GM12878 (cell line): ENCODE measurements around the gene MAST4. TPM values are rescaled to one million over a fixed set of nuclear protein-coding genes. Genes with fewer than 3 reads are reported as not detected.

ENCODE experiments used
- ATAC-seq: fragments of 200-7000 bp; cut with Tn5 transposase; 3 replicates; pipeline ENCODE4 v1.9.1; 2020; ENCODE audit warnings: mild to moderate bottlenecking, moderate library complexity
- BruUV-seq: library from RNA; stranded (reverse); fragments of 400-500 nt; replicated peaks from 2 replicates; lab custom pipeline; 2021; lab: Mats Ljungman, UMichigan
- CTCF ChIA-PET: fragments of 300-600 bp; sonication (Branson Sonifier 250); formaldehyde crosslinking; extraction: SDS; loops from one replicate; lab custom pipeline; 2021; ENCODE audit warnings: inconsistent platforms; lab: Yijun Ruan, JAX
- POLR2A ChIA-PET: fragments of 350-600 bp; formaldehyde crosslinking; extraction: SDS; loops from one replicate; lab custom pipeline; 2021; ENCODE audit warnings: inconsistent platforms; lab: Charles Lee
- RAD21 ChIA-PET: fragments of 300-600 bp; sonication (Branson Sonifier 250); formaldehyde crosslinking; loops from one replicate; lab custom pipeline; 2023; ENCODE audit warnings: antibody characterized with exemption; ENCODE audit not compliant: unreplicated experiment; lab: Charles Lee
- SMC1A ChIA-PET: fragments of 300-600 bp; sonication (Branson Sonifier 250); formaldehyde crosslinking; loops from one replicate; lab custom pipeline; 2023; ENCODE audit not compliant: unreplicated experiment, uncharacterized antibody; lab: Charles Lee
- DNase-seq: peaks from one replicate; pipeline ENCODE4 v3.0.0-alpha.2; 2011; ENCODE audit warnings: low read depth, low spot score
- FAIRE-seq: peaks from 3 replicates; lab custom pipeline; 2011; peaks lifted over from hg19 to GRCh38; lab: Jason Lieb, UNC
- H2AFZ ChIP-seq: 2 replicates; pipeline ENCODE4 v1.6.0; 2011; ENCODE audit warnings: low read depth, low read length, control low read depth; ENCODE audit not compliant: control insufficient read depth
- H3K27ac ChIP-seq: 2 replicates; pipeline ENCODE4 v1.5.1; 2011; ENCODE audit warnings: control low read depth; ENCODE audit not compliant: control insufficient read depth, insufficient read depth
- H3K27me3 ChIP-seq, 2 experiments: replicated peaks in 1 of 2; 2 replicates each; pipeline versions ENCODE4 v1.6.0 to v1.6.1; 2011; ENCODE audit warnings: low read length in 1 of 2; ENCODE audit not compliant: control insufficient read depth in 2 of 2, insufficient read depth in 2 of 2
- H3K36me3 ChIP-seq, 2 experiments: 2 replicates each; pipeline ENCODE4 v1.5.1; 2011; ENCODE audit warnings: low read length in 1 of 2; ENCODE audit not compliant: control insufficient read depth in 2 of 2, insufficient read depth in 2 of 2
- H3K4me1 ChIP-seq: 2 replicates; pipeline ENCODE4 v1.6.1; 2011; ENCODE audit warnings: mild to moderate bottlenecking, low read length, moderate library complexity, mixed read lengths; ENCODE audit not compliant: control insufficient read depth, insufficient read depth
- H3K4me2 ChIP-seq: 2 replicates; pipeline ENCODE4 v1.6.0; 2011; ENCODE audit warnings: control low read depth; ENCODE audit not compliant: control insufficient read depth, insufficient read depth
- H3K4me3 ChIP-seq: fragments of 200-600 bp; sonication (generic); 2 replicates; pipeline ENCODE4 v1.5.1; 2016
- H3K79me2 ChIP-seq: 2 replicates; pipeline ENCODE4 v1.6.0; 2011; ENCODE audit warnings: low read length; ENCODE audit not compliant: control insufficient read depth, insufficient read depth
- H3K9ac ChIP-seq: 2 replicates; pipeline ENCODE4 v1.8.0; 2011; ENCODE audit warnings: low read length, control low read depth, mixed read lengths; ENCODE audit not compliant: control insufficient read depth, insufficient read depth
- H3K9me3 ChIP-seq: replicated peaks from 3 replicates; pipeline ENCODE4 v1.5.1; 2011; ENCODE audit warnings: mild to moderate bottlenecking, low read length; ENCODE audit not compliant: control insufficient read depth, insufficient read depth
- H4K20me1 ChIP-seq: 2 replicates; pipeline ENCODE4 v1.6.0; 2011; ENCODE audit not compliant: control insufficient read depth, insufficient read depth
- IKZF2 ChIP-seq, 2 experiments: fragments of 450-650 bp; IDR thresholded peaks; 2 replicates each; pipeline ENCODE4 v1.6.1; 2017; ENCODE audit warnings: mild to moderate bottlenecking in 2 of 2, moderate library complexity in 2 of 2
- NFXL1 ChIP-seq: fragments of 450-650 bp; IDR thresholded peaks from 2 replicates; pipeline ENCODE4 v1.6.1; 2017; ENCODE audit warnings: antibody characterized with exemption, mild to moderate bottlenecking, borderline replicate concordance
- PML ChIP-seq: IDR thresholded peaks from 2 replicates; pipeline ENCODE4 v1.6.1; 2012; ENCODE audit warnings: low read length, inconsistent platforms
- POLR2A ChIP-seq: IDR thresholded peaks from 2 replicates; pipeline ENCODE4 v1.6.1; 2011; ENCODE audit warnings: low read depth, mild to moderate bottlenecking, low read length
- RAD21 ChIP-seq: IDR thresholded peaks from 2 replicates; pipeline ENCODE4 v1.6.1; 2011; ENCODE audit warnings: mild to moderate bottlenecking, low read depth, low read length, moderate library complexity; ENCODE audit not compliant: insufficient read depth
- RB1 ChIP-seq: fragments of 450-650 bp; formaldehyde crosslinking; IDR thresholded peaks from 2 replicates; pipeline ENCODE4 v1.6.1; 2017; ENCODE audit warnings: mild to moderate bottlenecking, borderline replicate concordance
- SREBF1 ChIP-seq: IDR thresholded peaks from 2 replicates; pipeline ENCODE4 v1.6.1; 2012; ENCODE audit warnings: mild to moderate bottlenecking, low read length
- SUZ12 ChIP-seq: fragments of 200-600 bp; sonication (generic); IDR thresholded peaks from one replicate; pipeline ENCODE4 v1.6.1; 2018; ENCODE audit warnings: antibody characterized with exemption, mild to moderate bottlenecking; ENCODE audit not compliant: unreplicated experiment
- TBL1XR1 ChIP-seq: IDR thresholded peaks from 2 replicates; pipeline ENCODE4 v1.6.1; 2012; ENCODE audit warnings: low read depth, low read length, improper control_type of control experiment
- TCF3 ChIP-seq: IDR thresholded peaks from 2 replicates; pipeline ENCODE4 v1.6.1; 2012; ENCODE audit warnings: low read depth, mild to moderate bottlenecking, low read length, borderline replicate concordance; ENCODE audit not compliant: insufficient read depth
- ZNF24 ChIP-seq: fragments of 450-650 bp; IDR thresholded peaks from 2 replicates; pipeline ENCODE4 v1.6.1; 2017; ENCODE audit warnings: antibody characterized with exemption, mild to moderate bottlenecking
- WGBS: methylation state at CpG from one replicate; pipeline ENCODE4 v1.1.6; 2016; ENCODE audit warnings: low lambda C conversion rate; ENCODE audit not compliant: insufficient replicate concordance, insufficient coverage; ENCODE audit errors: missing lambda C conversion rate; 5-methylcytosine and 5-hydroxymethylcytosine counted together
- in situ Hi-C: fragments of 300-500 bp; cut with MboI; formaldehyde crosslinking; loops from 9 replicates; pipeline ENCODE4 v1.14.3; 2018; ENCODE audit warnings: mixed read lengths
- intact Hi-C: fragments of 100-400 bp; cut with micrococcal nuclease; formaldehyde crosslinking; loops from one replicate; pipeline ENCODE4 v1.14.2; 2022; ENCODE audit not compliant: unreplicated experiment
- polyA plus RNA-seq, 11 experiments: library from polyadenylated mRNA; depleted of rRNA in 4 of 11; unstranded in 6 of 11; stranded (reverse) in 5 of 11; fragments of >200 nt; fragmentation: Nextera tagmentation in 4 of 11; fragmentation: Illumina TruSeq in 1 of 11; extraction: Ambion mirVana in 4 of 11; extraction: Trizol in 1 of 11; gene quantifications; 1 replicate in 1 of 11; 2 replicates in 10 of 11; pipeline versions ENCODE4 v1.2.1 to v1.2.3, GENCODE V29; 2011 to 2016; ENCODE audit warnings: inconsistent platforms in 2 of 11, missing spikeins in 2 of 11, low read depth in 1 of 11
- total RNA-seq, 4 experiments: library from RNA; depleted of rRNA in 3 of 4; stranded (reverse); fragments of >200 nt in 3 of 4; fragmentation: Illumina TruSeq in 1 of 4; extraction: Trizol in 1 of 4; gene quantifications; 2 replicates each; pipeline versions ENCODE4 v1.2.1 to v1.2.3, GENCODE V29; 2013 to 2021
- TF ChIP-seq, protein P1 (sequence below): fragments of 450-650 bp; IDR thresholded peaks from 2 replicates; pipeline ENCODE4 v1.6.1; 2017; ENCODE audit warnings: mild to moderate bottlenecking, low read depth, inconsistent platforms; ENCODE audit not compliant: poor library complexity, severe bottlenecking

MAST4 gene
- total and polyA plus RNA-seq, 10 of the 15 experiments (the other 5 are each of a cell fraction or from before 2014, with no cell fraction given), result 0.02 to 1.6 (median 0.29) TPM; not detected in 1

GRCh38 chr5:66789434-66789833 lies 193.2 kb downstream of the MAST4 start:
- Histone ChIP-seq H3K4me3 (no peak overlapping the region), H3K36me3 (no peaks in the 10 kb centered on the region), H3K4me1 (no peaks in the 10 kb centered on the region), H4K20me1 (no peaks in the 10 kb centered on the region), H2AFZ (no peak overlapping the region), H3K9me3 (no peaks in the 10 kb centered on the region), H3K27me3 (no peaks in the 10 kb centered on the region), H3K4me2 (no peak overlapping the region), H3K79me2 (no peaks in the 10 kb centered on the region), H3K27ac (no peak overlapping the region), H3K9ac (no peak overlapping the region)
- ChIA-PET SMC1A (no interaction called here), POLR2A (no interaction called here), CTCF (no interaction called here), RAD21 (no interaction called here)
- TF ChIP-seq NFXL1, result no peak
- TF ChIP-seq ZNF24, result no peak
- no peak for TF ChIP-seq IKZF2 (IDR thresholded peaks at IDR 0.05)
- TF ChIP-seq RB1, result no peak
- no peak for TF ChIP-seq TCF3
- TF ChIP-seq SUZ12, result no peak
- TF ChIP-seq PML, result no peak
- no peak for TF ChIP-seq RAD21
- TF ChIP-seq SREBF1, result no peak
- TF ChIP-seq POLR2A, result no peak
- TF ChIP-seq, protein P1, sequence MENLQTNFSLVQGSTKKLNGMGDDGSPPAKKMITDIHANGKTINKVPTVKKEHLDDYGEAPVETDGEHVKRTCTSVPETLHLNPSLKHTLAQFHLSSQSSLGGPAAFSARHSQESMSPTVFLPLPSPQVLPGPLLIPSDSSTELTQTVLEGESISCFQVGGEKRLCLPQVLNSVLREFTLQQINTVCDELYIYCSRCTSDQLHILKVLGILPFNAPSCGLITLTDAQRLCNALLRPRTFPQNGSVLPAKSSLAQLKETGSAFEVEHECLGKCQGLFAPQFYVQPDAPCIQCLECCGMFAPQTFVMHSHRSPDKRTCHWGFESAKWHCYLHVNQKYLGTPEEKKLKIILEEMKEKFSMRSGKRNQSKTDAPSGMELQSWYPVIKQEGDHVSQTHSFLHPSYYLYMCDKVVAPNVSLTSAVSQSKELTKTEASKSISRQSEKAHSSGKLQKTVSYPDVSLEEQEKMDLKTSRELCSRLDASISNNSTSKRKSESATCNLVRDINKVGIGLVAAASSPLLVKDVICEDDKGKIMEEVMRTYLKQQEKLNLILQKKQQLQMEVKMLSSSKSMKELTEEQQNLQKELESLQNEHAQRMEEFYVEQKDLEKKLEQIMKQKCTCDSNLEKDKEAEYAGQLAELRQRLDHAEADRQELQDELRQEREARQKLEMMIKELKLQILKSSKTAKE, result no peak
- TF ChIP-seq TBL1XR1, result no peak
- ATAC-seq, result no peak
- intact Hi-C loops (no loop called here), in situ Hi-C loops (no loop called here)
- FAIRE-seq, result no peak
- DNase-seq, result no peak
- no TSS peak for BruUV-seq
- WGBS, result 39% methylated on average over 3 of the region's 3 CpGs
